OCI-LY3 (cell line): Measurements from ENCODE around the gene DROSHA.

Experiments
- EZH2phosphoT487 ChIP-seq: fragments of 200-600 bp; shearing (Covaris generic); IDR thresholded peaks from 2 replicates; pipeline ENCODE4 v1.6.1; 2018; ENCODE audit warnings: antibody characterized with exemption, mixed run types, low read depth
- TF ChIP-seq, protein P1 (sequence below): fragments of 200-600, 300-600 bp; sonication (generic); IDR thresholded peaks from 2 replicates; pipeline ENCODE4 v1.5.1; 2014; ENCODE audit warnings: antibody characterized with exemption, low read length, low read depth

DNA sequence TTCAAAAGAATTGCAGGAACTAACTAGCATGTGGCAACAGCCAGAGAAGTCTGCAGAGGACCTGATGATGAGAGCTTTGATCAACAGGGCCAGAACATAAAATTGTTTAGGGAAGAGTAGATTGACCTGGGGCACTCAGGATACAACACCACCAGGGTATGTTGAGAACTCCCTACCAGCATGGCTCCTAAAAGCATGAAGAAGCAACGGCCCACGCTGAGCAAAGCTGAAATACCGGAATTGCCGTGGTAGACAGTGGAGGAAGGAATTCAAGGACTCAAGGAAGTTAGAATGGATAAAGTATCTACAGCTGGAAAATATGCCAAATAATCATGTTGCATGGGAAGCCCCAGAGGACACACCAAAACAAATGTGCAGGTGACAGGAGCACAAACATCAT is 31.6 kb downstream of the DROSHA start:
- TF ChIP-seq, protein P1, sequence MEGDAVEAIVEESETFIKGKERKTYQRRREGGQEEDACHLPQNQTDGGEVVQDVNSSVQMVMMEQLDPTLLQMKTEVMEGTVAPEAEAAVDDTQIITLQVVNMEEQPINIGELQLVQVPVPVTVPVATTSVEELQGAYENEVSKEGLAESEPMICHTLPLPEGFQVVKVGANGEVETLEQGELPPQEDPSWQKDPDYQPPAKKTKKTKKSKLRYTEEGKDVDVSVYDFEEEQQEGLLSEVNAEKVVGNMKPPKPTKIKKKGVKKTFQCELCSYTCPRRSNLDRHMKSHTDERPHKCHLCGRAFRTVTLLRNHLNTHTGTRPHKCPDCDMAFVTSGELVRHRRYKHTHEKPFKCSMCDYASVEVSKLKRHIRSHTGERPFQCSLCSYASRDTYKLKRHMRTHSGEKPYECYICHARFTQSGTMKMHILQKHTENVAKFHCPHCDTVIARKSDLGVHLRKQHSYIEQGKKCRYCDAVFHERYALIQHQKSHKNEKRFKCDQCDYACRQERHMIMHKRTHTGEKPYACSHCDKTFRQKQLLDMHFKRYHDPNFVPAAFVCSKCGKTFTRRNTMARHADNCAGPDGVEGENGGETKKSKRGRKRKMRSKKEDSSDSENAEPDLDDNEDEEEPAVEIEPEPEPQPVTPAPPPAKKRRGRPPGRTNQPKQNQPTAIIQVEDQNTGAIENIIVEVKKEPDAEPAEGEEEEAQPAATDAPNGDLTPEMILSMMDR = no peak
- TF ChIP-seq EZH2phosphoT487 = no peak
